GM12875 (cell line): Measurements from ENCODE around the gene SFMBT2.

Experiments used
- H3K4me3 ChIP-seq: one replicate; pipeline ENCODE4 v1.5.1; 2011; ENCODE audit warnings: low read depth, low read length, control low read depth
- CTCF ChIP-seq: IDR thresholded peaks from 2 replicates; pipeline ENCODE4 v1.5.1; 2011; ENCODE audit warnings: low read depth, mild to moderate bottlenecking, control low read depth, inconsistent platforms, low read length, moderate library complexity, borderline replicate concordance; ENCODE audit not compliant: insufficient read depth

The SFMBT2 gene

DNA sequence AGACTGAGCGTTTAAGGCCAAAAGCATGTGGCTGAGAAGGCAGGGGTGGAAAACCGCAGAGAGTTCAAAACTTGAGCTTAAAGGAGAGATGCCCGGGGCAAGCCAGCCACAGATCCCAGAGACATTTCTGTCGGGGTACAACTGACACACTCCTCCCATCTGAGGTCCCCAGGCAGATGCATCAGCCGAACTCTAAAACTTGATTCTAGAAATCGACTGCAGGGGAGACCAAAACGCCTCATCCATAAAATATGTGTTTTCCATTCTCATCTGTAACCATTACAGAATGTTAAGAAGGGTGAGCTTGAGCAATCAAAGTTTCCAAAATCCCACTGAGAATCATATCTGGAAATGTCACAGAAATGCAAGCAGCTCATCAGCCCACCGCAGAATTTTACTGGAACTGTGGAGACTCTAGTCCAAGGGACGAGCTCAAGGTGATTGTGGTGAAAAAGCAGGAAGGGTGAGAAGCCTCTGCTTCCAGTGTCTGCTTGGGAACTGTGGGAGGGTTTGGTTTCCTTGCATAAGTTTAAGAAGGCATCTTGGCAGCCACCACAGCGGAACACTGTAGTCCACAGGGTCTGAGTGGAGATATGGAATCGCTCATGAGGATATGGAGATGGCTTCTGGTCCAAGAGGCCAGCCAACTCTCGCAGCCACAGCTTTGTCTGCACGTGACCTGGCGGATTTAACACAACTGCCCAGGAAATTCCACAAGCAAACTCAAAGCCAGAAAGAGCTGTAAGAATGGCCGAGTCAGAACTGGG lies 249.2 kb downstream of the SFMBT2 start:
- H3K4me3 ChIP-seq, result no peak overlapping the region
- TF ChIP-seq CTCF, result no peak

DNA sequence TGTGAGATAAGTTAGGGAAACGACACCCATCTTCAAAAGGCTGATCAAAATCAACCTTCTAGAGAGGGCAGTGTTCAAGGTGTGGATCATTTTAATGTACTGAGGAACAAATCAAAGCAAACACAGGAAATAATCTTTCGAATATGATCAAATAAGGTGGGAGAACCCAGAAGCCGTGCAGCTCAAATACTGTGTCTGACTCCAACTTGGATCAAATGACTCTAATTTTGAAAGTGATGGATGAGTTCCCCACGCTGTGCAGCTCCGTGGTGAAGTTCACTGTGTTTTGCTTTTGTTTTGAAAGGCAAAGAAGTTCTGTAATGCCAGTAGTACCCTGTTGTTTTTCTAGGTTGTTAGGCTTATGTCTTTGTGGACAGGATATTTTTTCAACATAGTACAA lies 250.9 kb downstream of the SFMBT2 start:
- no peak overlapping the region for H3K4me3 ChIP-seq
- TF ChIP-seq CTCF, result no peak

- TF ChIP-seq CTCF, result no peak
- no peak overlapping the region for H3K4me3 ChIP-seq
These were observed 251.3 kb downstream of the SFMBT2 start for GRCh38 chr10:7159517-7159916.

- no peak for TF ChIP-seq CTCF
- H3K4me3 ChIP-seq, result no peak overlapping the region
These were observed 253.7 kb downstream of the SFMBT2 start for GRCh38 chr10:7157091-7157490.

DNA sequence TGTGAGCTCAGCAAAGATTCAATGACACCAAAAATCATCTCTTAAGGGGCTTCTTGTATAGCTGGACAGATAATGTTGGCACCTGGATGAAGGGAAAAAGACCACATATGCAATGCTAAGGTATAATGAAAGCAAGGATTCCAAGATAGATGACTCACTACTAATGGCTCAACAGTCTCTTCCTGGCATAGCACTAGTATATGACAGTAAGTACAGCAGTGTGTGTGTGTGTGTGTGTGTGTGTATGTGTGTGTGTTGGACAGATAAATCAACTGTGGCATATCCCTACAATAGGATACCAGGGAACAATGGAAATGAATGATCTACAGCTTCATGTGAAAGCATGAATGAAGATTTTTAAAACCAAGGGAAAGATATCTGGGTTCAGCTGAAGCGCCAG lies 257.1 kb downstream of the SFMBT2 start:
- no peak for TF ChIP-seq CTCF
- no peak overlapping the region for H3K4me3 ChIP-seq

- no peak overlapping the region for H3K4me3 ChIP-seq
- TF ChIP-seq CTCF, result no peak
These were observed 257.9 kb downstream of the SFMBT2 start for GRCh38 chr10:7152982-7153381.

- no peak overlapping the region for H3K4me3 ChIP-seq
- no peak for TF ChIP-seq CTCF
These were observed 258.5 kb downstream of the SFMBT2 start for GRCh38 chr10:7152341-7152740.
